ENCODE results near the gene RABIF. TPM values are rescaled to one million over a fixed set of nuclear protein-coding genes. Genes with fewer than 3 reads are reported as not detected.

Gene RABIF
- total RNA-seq, 1 experiment from 2014 or later: 15.3 TPM

DNA sequence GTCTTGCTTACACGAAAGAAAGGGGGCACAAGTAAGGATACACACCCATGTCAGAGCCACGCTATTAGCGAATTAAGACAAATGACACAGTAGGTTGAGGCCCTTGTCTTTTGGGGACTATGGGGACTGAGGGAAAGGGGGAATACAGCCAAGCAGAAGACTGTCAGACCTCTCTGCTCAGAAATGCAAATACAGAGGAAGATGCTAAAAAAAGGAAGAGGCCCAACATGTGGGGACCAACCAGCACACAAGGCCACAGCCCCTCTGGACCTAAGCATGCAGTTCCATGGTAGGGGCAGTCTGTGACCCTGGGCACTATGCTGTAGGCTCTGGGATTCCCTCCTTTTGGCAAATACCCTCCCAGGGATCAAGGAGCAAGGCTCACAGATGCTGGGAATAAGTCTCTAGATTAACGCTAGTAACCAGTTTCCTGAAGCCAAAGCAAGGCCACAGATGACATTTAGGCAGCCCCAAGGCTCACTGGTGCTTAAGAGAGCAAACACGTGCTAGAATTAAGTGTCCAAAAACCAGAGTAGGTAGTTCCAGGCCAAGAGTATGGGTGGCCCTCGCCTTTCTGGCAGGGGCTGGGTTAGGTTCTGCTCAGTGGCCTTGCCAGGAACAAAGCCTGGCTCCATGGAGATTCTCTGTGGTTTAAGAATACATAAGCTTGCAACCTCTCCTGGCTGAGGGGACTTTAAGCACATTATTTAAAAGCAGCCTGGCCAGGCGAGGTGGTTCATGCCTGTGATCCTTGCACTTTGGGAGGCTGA, 38.2 kb downstream of the RABIF start:
- no peaks in the 10 kb centered on the region for H3K4me1 ChIP-seq (ENCODE audit: control insufficient read depth, insufficient read depth, low read length)
- intact Hi-C loops (cut with micrococcal nuclease; ENCODE audit: unreplicated experiment) (loop anchor here (10.0 kb wide), 1 partner anchor 96 kb away; no protein-coding TSS in a partner anchor), in situ Hi-C loops (cut with HindIII; ENCODE audit: low pct_unique_long_range_greater_than_20kb, low sequenced_read_pairs) (no loop called here)
- no peak for DNase-seq (ENCODE audit: low read depth, low spot score)
- ChIA-PET POLR2A (no interaction called here), CTCF (no interaction called here)
- H3K36me3 ChIP-seq (ENCODE audit: control insufficient read depth, insufficient read depth, low read length): no peaks in the 10 kb centered on the region
- H3K27me3 ChIP-seq (ENCODE audit: control insufficient read depth, insufficient read depth, low read length): no peaks in the 10 kb centered on the region
- TF ChIP-seq TCF7L2 (IDR thresholded peaks at IDR 0.05; ENCODE audit: low read depth, low read length): no peak
- TF ChIP-seq, protein P1, sequence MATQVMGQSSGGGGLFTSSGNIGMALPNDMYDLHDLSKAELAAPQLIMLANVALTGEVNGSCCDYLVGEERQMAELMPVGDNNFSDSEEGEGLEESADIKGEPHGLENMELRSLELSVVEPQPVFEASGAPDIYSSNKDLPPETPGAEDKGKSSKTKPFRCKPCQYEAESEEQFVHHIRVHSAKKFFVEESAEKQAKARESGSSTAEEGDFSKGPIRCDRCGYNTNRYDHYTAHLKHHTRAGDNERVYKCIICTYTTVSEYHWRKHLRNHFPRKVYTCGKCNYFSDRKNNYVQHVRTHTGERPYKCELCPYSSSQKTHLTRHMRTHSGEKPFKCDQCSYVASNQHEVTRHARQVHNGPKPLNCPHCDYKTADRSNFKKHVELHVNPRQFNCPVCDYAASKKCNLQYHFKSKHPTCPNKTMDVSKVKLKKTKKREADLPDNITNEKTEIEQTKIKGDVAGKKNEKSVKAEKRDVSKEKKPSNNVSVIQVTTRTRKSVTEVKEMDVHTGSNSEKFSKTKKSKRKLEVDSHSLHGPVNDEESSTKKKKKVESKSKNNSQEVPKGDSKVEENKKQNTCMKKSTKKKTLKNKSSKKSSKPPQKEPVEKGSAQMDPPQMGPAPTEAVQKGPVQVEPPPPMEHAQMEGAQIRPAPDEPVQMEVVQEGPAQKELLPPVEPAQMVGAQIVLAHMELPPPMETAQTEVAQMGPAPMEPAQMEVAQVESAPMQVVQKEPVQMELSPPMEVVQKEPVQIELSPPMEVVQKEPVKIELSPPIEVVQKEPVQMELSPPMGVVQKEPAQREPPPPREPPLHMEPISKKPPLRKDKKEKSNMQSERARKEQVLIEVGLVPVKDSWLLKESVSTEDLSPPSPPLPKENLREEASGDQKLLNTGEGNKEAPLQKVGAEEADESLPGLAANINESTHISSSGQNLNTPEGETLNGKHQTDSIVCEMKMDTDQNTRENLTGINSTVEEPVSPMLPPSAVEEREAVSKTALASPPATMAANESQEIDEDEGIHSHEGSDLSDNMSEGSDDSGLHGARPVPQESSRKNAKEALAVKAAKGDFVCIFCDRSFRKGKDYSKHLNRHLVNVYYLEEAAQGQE (IDR thresholded peaks at IDR 0.05; ENCODE audit: insufficient read depth in 1 of 2, low read depth in 2 of 2, low read length in 1 of 2): no peak
- no peak for TF ChIP-seq CTCF (IDR thresholded peaks at IDR 0.05)
- TF ChIP-seq POLR2AphosphoS5 (IDR thresholded peaks at IDR 0.05; ENCODE audit: low read depth, low read length): no peak
- TF ChIP-seq SIN3A (IDR thresholded peaks at IDR 0.05; ENCODE audit: borderline replicate concordance, insufficient read depth, low read depth, low read length): no peak
- no peak overlapping the region for H3K4me3 ChIP-seq (ENCODE audit: low read depth in 2 of 2, low read length in 2 of 2)
- no peak overlapping the region for H3K27ac ChIP-seq (ENCODE audit: low read length)
- no peaks in the 10 kb centered on the region for H3K9me3 ChIP-seq (ENCODE audit: control insufficient read depth, insufficient read depth, low read depth, low read length)
- no TSS peak for BruUV-seq (replicated peaks)
- ATAC-seq: no peak

GRCh38 chr1:202848191-202848542, 40.8 kb downstream of the RABIF start:
- H3K4me1 ChIP-seq (ENCODE audit: control insufficient read depth, insufficient read depth, low read length): no peaks in the 10 kb centered on the region
- POLR2A ChIA-PET: no interaction called here
- CTCF ChIA-PET: no interaction called here
- in situ Hi-C loops (cut with HindIII; ENCODE audit: low pct_unique_long_range_greater_than_20kb, low sequenced_read_pairs): no loop called here
- no peak for DNase-seq (ENCODE audit: low read depth, low spot score)
- TF ChIP-seq POLR2AphosphoS5 (IDR thresholded peaks at IDR 0.05; ENCODE audit: low read depth, low read length): no peak
- TF ChIP-seq SIN3A (IDR thresholded peaks at IDR 0.05; ENCODE audit: borderline replicate concordance, insufficient read depth, low read depth, low read length): no peak
- TF ChIP-seq CTCF (IDR thresholded peaks at IDR 0.05): no peak
- TF ChIP-seq TCF7L2 (IDR thresholded peaks at IDR 0.05; ENCODE audit: low read depth, low read length): no peak
- TF ChIP-seq, protein P1 (IDR thresholded peaks at IDR 0.05; ENCODE audit: insufficient read depth in 1 of 2, low read depth in 2 of 2, low read length in 1 of 2): no peak
- H3K9me3 ChIP-seq (ENCODE audit: control insufficient read depth, insufficient read depth, low read depth, low read length): no peaks in the 10 kb centered on the region
- no peaks in the 10 kb centered on the region for H3K27me3 ChIP-seq (ENCODE audit: control insufficient read depth, insufficient read depth, low read length)
- no peak overlapping the region for H3K27ac ChIP-seq (ENCODE audit: low read length)
- intact Hi-C loops (cut with micrococcal nuclease; ENCODE audit: unreplicated experiment): no loop called here
- ATAC-seq: no peak
- no TSS peak for BruUV-seq (replicated peaks)
- no peaks in the 10 kb centered on the region for H3K36me3 ChIP-seq (ENCODE audit: control insufficient read depth, insufficient read depth, low read length)
- no peak overlapping the region for H3K4me3 ChIP-seq (ENCODE audit: low read depth in 2 of 2, low read length in 2 of 2)
